Measurements from ENCODE around the gene SUGCT.
"Not testable (repeated sequence)": the region's sequence is repeated elsewhere in the genome, so short reads cannot be mapped to it uniquely, and the experiment has no call there.

Gene SUGCT

GRCh38 chr7:40580776-40581175 is 446.0 kb downstream of the SUGCT start:
- no peak for DNase-seq (ENCODE audit: low spot score)

- no peak for DNase-seq (ENCODE audit: low spot score)
These were observed 447.7 kb downstream of the SUGCT start for GRCh38 chr7:40582539-40582938.

- DNase-seq (ENCODE audit: low spot score), result no peak
These were observed 449.1 kb downstream of the SUGCT start for GRCh38 chr7:40583667-40584444.

- no peak for DNase-seq (ENCODE audit: low spot score)
These were observed 450.0 kb downstream of the SUGCT start for GRCh38 chr7:40584667-40585433.

- no peak for DNase-seq (ENCODE audit: low spot score)
These were observed 451.4 kb downstream of the SUGCT start for GRCh38 chr7:40586197-40586596.

GRCh38 chr7:40587419-40587818 is 452.6 kb downstream of the SUGCT start:
- no peak for DNase-seq (ENCODE audit: low spot score)

- no peak for DNase-seq (ENCODE audit: low spot score)
These were observed 460.3 kb downstream of the SUGCT start for GRCh38 chr7:40595129-40595528.

GRCh38 chr7:40595832-40596231 is 461.0 kb downstream of the SUGCT start:
- no peak for DNase-seq (ENCODE audit: low spot score)

GRCh38 chr7:40597517-40597916 is 462.7 kb downstream of the SUGCT start:
- DNase-seq (ENCODE audit: low spot score), result no peak

- DNase-seq (ENCODE audit: low spot score), result no peak
These were observed 464.1 kb downstream of the SUGCT start for GRCh38 chr7:40598915-40599314.

GRCh38 chr7:40599836-40600235 is 465.0 kb downstream of the SUGCT start:
- DNase-seq (ENCODE audit: low spot score), result no peak

GRCh38 chr7:40602351-40602750 is 467.5 kb downstream of the SUGCT start:
- DNase-seq (ENCODE audit: low spot score), result not testable (repeated sequence)

- peak; percentile 76 for DNase-seq (ENCODE audit: low spot score)
These were observed 470.0 kb downstream of the SUGCT start for GRCh38 chr7:40604601-40605438.

- no peak for DNase-seq (ENCODE audit: low spot score)
These were observed 473.7 kb downstream of the SUGCT start for GRCh38 chr7:40608321-40609075.

- no peak for DNase-seq (ENCODE audit: low spot score)
These were observed 475.7 kb downstream of the SUGCT start for GRCh38 chr7:40610461-40610860.

GRCh38 chr7:40611095-40611871 is 476.5 kb downstream of the SUGCT start:
- no peak for DNase-seq (ENCODE audit: low spot score)

- DNase-seq (ENCODE audit: low spot score), result no peak
These were observed 477.5 kb downstream of the SUGCT start for GRCh38 chr7:40612298-40612697.

- DNase-seq (ENCODE audit: low spot score), result no peak
These were observed 484.8 kb downstream of the SUGCT start for GRCh38 chr7:40619647-40620046.

GRCh38 chr7:40621592-40621998 is 486.8 kb downstream of the SUGCT start:
- no peak for DNase-seq (ENCODE audit: low spot score)

- no peak for DNase-seq (ENCODE audit: low spot score)
These were observed 488.2 kb downstream of the SUGCT start for GRCh38 chr7:40622941-40623501.

- DNase-seq (ENCODE audit: low spot score), result peak; percentile 45
These were observed 489.1 kb downstream of the SUGCT start for GRCh38 chr7:40623863-40624262.
